HG03521 (cell line): Measurements from ENCODE around the gene PKD1.

Experiments used
- ATAC-seq: cut with Tn5 transposase; IDR thresholded peaks from one replicate; pipeline ENCODE4 v1.9.1; 2021; ENCODE audit warnings: mild to moderate bottlenecking, moderate library complexity; ENCODE audit not compliant: unreplicated experiment

PKD1 gene

GRCh38 chr16:2056077-2056476, 79.6 kb downstream of the PKD1 start:
- ATAC-seq, result no peak

GRCh38 chr16:2054543-2055245, 81.0 kb downstream of the PKD1 start:
- ATAC-seq, result no peak

GRCh38 chr16:2053897-2054296, 81.8 kb downstream of the PKD1 start:
- ATAC-seq, result no peak

GRCh38 chr16:2053211-2053610, 82.5 kb downstream of the PKD1 start:
- no peak for ATAC-seq

GRCh38 chr16:2048116-2048543, 87.6 kb downstream of the PKD1 start:
- peak; percentile 2 for ATAC-seq

GRCh38 chr16:2047330-2048115, 88.2 kb downstream of the PKD1 start, which contains the start of the genes NTHL1 and TSC2:
Gene NTHL1 (minus strand): TSS chr16:2047834. CDS start chr16:2047823, 11 bp downstream.
Gene TSC2 (plus strand): TSS chr16:2047985. CDS start chr16:2048616, 631 bp downstream.
- peak; percentile 89 for ATAC-seq

- ATAC-seq, result no peak
These were observed 88.8 kb downstream of the PKD1 start for GRCh38 chr16:2046893-2047329.

GRCh38 chr16:2045965-2046892, 89.5 kb downstream of the PKD1 start:
- no peak for ATAC-seq

GRCh38 chr16:2044541-2044940, 91.2 kb downstream of the PKD1 start:
- no peak for ATAC-seq

GRCh38 chr16:2043667-2044451, 91.8 kb downstream of the PKD1 start:
- no peak for ATAC-seq

- ATAC-seq, result no peak
These were observed 92.6 kb downstream of the PKD1 start for GRCh38 chr16:2042986-2043666.

GRCh38 chr16:2042171-2042985, 93.3 kb downstream of the PKD1 start:
- ATAC-seq, result no peak

- ATAC-seq, result no peak
These were observed 94.7 kb downstream of the PKD1 start for GRCh38 chr16:2040787-2041522.

- ATAC-seq, result no peak
These were observed 95.5 kb downstream of the PKD1 start for GRCh38 chr16:2040041-2040786.

GRCh38 chr16:2039274-2040031, 96.2 kb downstream of the PKD1 start:
- ATAC-seq, result no peak
